Ovary (tissue), 3 donors: ENCODE measurements around the gene AP3S2.

Experiments used
- EP300 ChIP-seq: sonication (generic); formaldehyde crosslinking; IDR thresholded peaks from one replicate; pipeline ENCODE4 v1.6.1; 2017; ENCODE audit warnings: antibody characterized with exemption
- POLR2A ChIP-seq: fragments of 450-650 bp; IDR thresholded peaks from one replicate; pipeline ENCODE4 v1.6.1; 2017; ENCODE audit warnings: antibody characterized with exemption, mild to moderate bottlenecking, moderate library complexity
- TF ChIP-seq, protein P1 (sequence below), 3 donors: fragments of 450-650 bp in 2 of 3; fragments of 200-600 bp in 1 of 3; IDR thresholded peaks; one replicate each; pipeline versions ENCODE4 v1.5.1 to v1.8.0; 2016 to 2022; ENCODE audit warnings: antibody characterized with exemption in 3 of 3, mild to moderate bottlenecking in 1 of 3
- donor health status: DM: no; HTN: no; CAD: no.

- TF ChIP-seq, protein P1, sequence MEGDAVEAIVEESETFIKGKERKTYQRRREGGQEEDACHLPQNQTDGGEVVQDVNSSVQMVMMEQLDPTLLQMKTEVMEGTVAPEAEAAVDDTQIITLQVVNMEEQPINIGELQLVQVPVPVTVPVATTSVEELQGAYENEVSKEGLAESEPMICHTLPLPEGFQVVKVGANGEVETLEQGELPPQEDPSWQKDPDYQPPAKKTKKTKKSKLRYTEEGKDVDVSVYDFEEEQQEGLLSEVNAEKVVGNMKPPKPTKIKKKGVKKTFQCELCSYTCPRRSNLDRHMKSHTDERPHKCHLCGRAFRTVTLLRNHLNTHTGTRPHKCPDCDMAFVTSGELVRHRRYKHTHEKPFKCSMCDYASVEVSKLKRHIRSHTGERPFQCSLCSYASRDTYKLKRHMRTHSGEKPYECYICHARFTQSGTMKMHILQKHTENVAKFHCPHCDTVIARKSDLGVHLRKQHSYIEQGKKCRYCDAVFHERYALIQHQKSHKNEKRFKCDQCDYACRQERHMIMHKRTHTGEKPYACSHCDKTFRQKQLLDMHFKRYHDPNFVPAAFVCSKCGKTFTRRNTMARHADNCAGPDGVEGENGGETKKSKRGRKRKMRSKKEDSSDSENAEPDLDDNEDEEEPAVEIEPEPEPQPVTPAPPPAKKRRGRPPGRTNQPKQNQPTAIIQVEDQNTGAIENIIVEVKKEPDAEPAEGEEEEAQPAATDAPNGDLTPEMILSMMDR (IDR thresholded peaks at IDR 0.05), result no peak
- TF ChIP-seq EP300 (no peak), POLR2A (no peak)
Measured at GRCh38 chr15:89780601-89781000, 113.2 kb downstream of the AP3S2 start.
